ENCODE data around the gene VSIG10L2.

DNA sequence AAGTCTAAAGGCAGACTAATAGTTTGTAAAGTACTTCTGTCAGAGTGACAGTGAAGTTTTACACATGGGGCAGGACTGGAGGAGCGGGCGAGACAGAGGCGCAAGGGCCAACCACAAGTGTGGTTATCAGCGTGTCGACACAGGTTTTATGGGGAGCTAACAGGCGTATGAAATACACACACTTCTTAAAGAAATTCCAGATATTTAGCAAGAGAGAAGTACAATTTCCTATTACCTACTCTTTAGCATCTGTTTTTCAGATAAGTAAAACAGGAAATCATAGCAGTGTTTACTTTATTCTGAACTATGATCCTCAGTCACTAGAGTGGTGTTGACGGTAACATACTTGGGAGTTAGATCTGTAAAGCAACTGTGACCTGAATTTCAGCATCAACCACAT, 22.5 kb downstream of the VSIG10L2 start:
- TF ChIP-seq, protein P1, sequence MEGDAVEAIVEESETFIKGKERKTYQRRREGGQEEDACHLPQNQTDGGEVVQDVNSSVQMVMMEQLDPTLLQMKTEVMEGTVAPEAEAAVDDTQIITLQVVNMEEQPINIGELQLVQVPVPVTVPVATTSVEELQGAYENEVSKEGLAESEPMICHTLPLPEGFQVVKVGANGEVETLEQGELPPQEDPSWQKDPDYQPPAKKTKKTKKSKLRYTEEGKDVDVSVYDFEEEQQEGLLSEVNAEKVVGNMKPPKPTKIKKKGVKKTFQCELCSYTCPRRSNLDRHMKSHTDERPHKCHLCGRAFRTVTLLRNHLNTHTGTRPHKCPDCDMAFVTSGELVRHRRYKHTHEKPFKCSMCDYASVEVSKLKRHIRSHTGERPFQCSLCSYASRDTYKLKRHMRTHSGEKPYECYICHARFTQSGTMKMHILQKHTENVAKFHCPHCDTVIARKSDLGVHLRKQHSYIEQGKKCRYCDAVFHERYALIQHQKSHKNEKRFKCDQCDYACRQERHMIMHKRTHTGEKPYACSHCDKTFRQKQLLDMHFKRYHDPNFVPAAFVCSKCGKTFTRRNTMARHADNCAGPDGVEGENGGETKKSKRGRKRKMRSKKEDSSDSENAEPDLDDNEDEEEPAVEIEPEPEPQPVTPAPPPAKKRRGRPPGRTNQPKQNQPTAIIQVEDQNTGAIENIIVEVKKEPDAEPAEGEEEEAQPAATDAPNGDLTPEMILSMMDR (IDR thresholded peaks at IDR 0.05) = no peak
- TF ChIP-seq POLR2A (IDR thresholded peaks at IDR 0.05) = no peak
